Neural progenitor cell (in vitro differentiated cells): ENCODE data around the gene PPAN. TPM values are rescaled to one million over a fixed set of nuclear protein-coding genes. Genes with fewer than 3 reads are reported as not detected.
A peak's percentile ranks its signal among the peaks of the same experiment; 100 is the strongest.

Experiments
- DNase-seq: peaks from one replicate; pipeline ENCODE4 v3.0.0-alpha.2; 2016; ENCODE audit warnings: low spot score
- H2AFZ ChIP-seq: fragments of 200-600 bp; sonication (generic); replicated peaks from 2 replicates; pipeline ENCODE4 v1.6.1; 2016; ENCODE audit warnings: antibody characterized with exemption
- H3F3A ChIP-seq: fragments of 200-600 bp; sonication (generic); 2 replicates; pipeline ENCODE4 v1.6.1; 2016; ENCODE audit warnings: antibody characterized with exemption, low read depth
- H3K27ac ChIP-seq: fragments of 200-600 bp; sonication (generic); 2 replicates; pipeline ENCODE4 v1.5.1; 2016; ENCODE audit warnings: mild to moderate bottlenecking
- H3K27me3 ChIP-seq: fragments of 200-600 bp; sonication (generic); 2 replicates; pipeline ENCODE4 v1.6.1; 2016; ENCODE audit warnings: mild to moderate bottlenecking, moderate library complexity
- H3K36me3 ChIP-seq: fragments of 200-600 bp; sonication (generic); 2 replicates; pipeline ENCODE4 v1.5.1; 2016
- H3K4me1 ChIP-seq: fragments of 200-600 bp; sonication (generic); 2 replicates; pipeline ENCODE4 v1.6.1; 2016; ENCODE audit warnings: mixed run types
- H3K4me2 ChIP-seq: fragments of 200-600 bp; sonication (generic); 2 replicates; pipeline ENCODE4 v1.6.1; 2016
- H3K4me3 ChIP-seq: fragments of 200-600 bp; sonication (generic); 2 replicates; pipeline ENCODE4 v1.5.1; 2016
- H3K79me2 ChIP-seq: fragments of 200-600 bp; sonication (generic); 2 replicates; pipeline ENCODE4 v1.6.1; 2016; ENCODE audit warnings: low read depth
- H3K9ac ChIP-seq: fragments of 200-600 bp; sonication (generic); 2 replicates; pipeline ENCODE4 v1.6.1; 2016
- H3K9me3 ChIP-seq: fragments of 200-600 bp; sonication (generic); 2 replicates; pipeline ENCODE4 v1.5.1; 2016; ENCODE audit warnings: low read depth
- H4K20me1 ChIP-seq: fragments of 200-600 bp; sonication (generic); 2 replicates; pipeline ENCODE4 v1.6.1; 2016; ENCODE audit warnings: low read depth
- H3K27ac Mint-ChIP-seq: 3 replicates; pipeline ENCODE4 v1.8.0; 2021; ENCODE audit warnings: mixed read lengths
- H3K27me3 Mint-ChIP-seq: 2 replicates; pipeline ENCODE4 v1.8.0; 2022; ENCODE audit warnings: low read depth, mild to moderate bottlenecking, inconsistent platforms, moderate library complexity, mixed read lengths; ENCODE audit not compliant: insufficient read depth
- H3K36me3 Mint-ChIP-seq: 3 replicates; pipeline ENCODE4 v1.8.0; 2021; ENCODE audit warnings: mixed read lengths
- H3K4me1 Mint-ChIP-seq: 3 replicates; pipeline ENCODE4 v1.8.0; 2021; ENCODE audit warnings: mixed read lengths
- H3K4me3 Mint-ChIP-seq: 3 replicates; pipeline ENCODE4 v1.8.0; 2021; ENCODE audit warnings: mild to moderate bottlenecking, moderate library complexity, mixed read lengths
- H3K9me3 Mint-ChIP-seq: 3 replicates; pipeline ENCODE4 v1.8.0; 2020; ENCODE audit warnings: mixed read lengths
- CTCF ChIP-seq: fragments of 200-600 bp; sonication (generic); IDR thresholded peaks from 2 replicates; pipeline ENCODE4 v1.5.1; 2017; ENCODE audit warnings: antibody characterized with exemption, mild to moderate bottlenecking
- EZH2 ChIP-seq: fragments of 200-600 bp; sonication (generic); IDR thresholded peaks from 2 replicates; pipeline ENCODE4 v1.6.1; 2017; ENCODE audit warnings: antibody characterized with exemption, mild to moderate bottlenecking, moderate library complexity
- EZH2phosphoT487 ChIP-seq: fragments of 200-600 bp; sonication (generic); IDR thresholded peaks from 2 replicates; pipeline ENCODE4 v1.6.1; 2017; ENCODE audit warnings: antibody characterized with exemption
- total RNA-seq: library from RNA; depleted of rRNA; stranded (reverse); fragments of >200 nt; gene quantifications from 2 replicates; pipeline ENCODE4 v1.2.3, GENCODE V29; 2015; ENCODE audit warnings: low replicate concordance

Gene PPAN
- total RNA-seq, 1 donor from 2014 or later, result 6.6 TPM

GRCh38 chr19:10113592-10113963, 7.4 kb downstream of the PPAN start:
- Histone ChIP-seq H3F3A (peaks cover 35% of the 10 kb centered on the region), H3K27me3 (no peaks in the 10 kb centered on the region), H4K20me1 (peaks cover 17% of the 10 kb centered on the region), H2AFZ (no peak overlapping the region), H3K9me3 (no peaks in the 10 kb centered on the region), H3K79me2 (peaks cover 8% of the 10 kb centered on the region), H3K4me3 (no peak overlapping the region), H3K27ac (no peak overlapping the region), H3K4me2 (no peak overlapping the region), H3K4me1 (no peaks in the 10 kb centered on the region), H3K9ac (no peak overlapping the region), H3K36me3 (no peaks in the 10 kb centered on the region)
- peaks cover 10% of the 10 kb centered on the region for H3K36me3 Mint-ChIP-seq
- DNase-seq, result no peak
- TF ChIP-seq EZH2, result no peak
- TF ChIP-seq CTCF, result no peak
- no peak for TF ChIP-seq EZH2phosphoT487
- no peak overlapping the region for H3K27ac Mint-ChIP-seq
- H3K4me3 Mint-ChIP-seq, result no peak overlapping the region
- peaks cover under 1% of the 10 kb centered on the region for H3K4me1 Mint-ChIP-seq
- no peaks in the 10 kb centered on the region for H3K9me3 Mint-ChIP-seq
- H3K27me3 Mint-ChIP-seq, result peaks cover 8% of the 10 kb centered on the region

GRCh38 chr19:10113964-10114650, 7.9 kb downstream of the PPAN start:
- no peak overlapping the region for H3K4me3 Mint-ChIP-seq
- DNase-seq, result no peak
- Histone ChIP-seq H4K20me1 (peaks cover 22% of the 10 kb centered on the region), H3K9me3 (no peaks in the 10 kb centered on the region), H3K27ac (no peak overlapping the region), H3K79me2 (peaks cover 13% of the 10 kb centered on the region), H3K9ac (no peak overlapping the region), H2AFZ (no peak overlapping the region), H3K4me2 (no peak overlapping the region), H3K36me3 (no peaks in the 10 kb centered on the region), H3K4me3 (no peak overlapping the region), H3K27me3 (no peaks in the 10 kb centered on the region), H3F3A (peaks cover 35% of the 10 kb centered on the region), H3K4me1 (no peaks in the 10 kb centered on the region)
- H3K36me3 Mint-ChIP-seq, result peaks cover 10% of the 10 kb centered on the region
- peaks cover 8% of the 10 kb centered on the region for H3K27me3 Mint-ChIP-seq
- peaks cover 4% of the 10 kb centered on the region for H3K4me1 Mint-ChIP-seq
- H3K27ac Mint-ChIP-seq, result no peak overlapping the region
- no peaks in the 10 kb centered on the region for H3K9me3 Mint-ChIP-seq
- no peak for TF ChIP-seq CTCF
- no peak for TF ChIP-seq EZH2
- TF ChIP-seq EZH2phosphoT487, result no peak

- no peak overlapping the region for H3K4me2 ChIP-seq
- no peaks in the 10 kb centered on the region for H3K27me3 ChIP-seq
- H3F3A ChIP-seq, result peaks cover 35% of the 10 kb centered on the region
- H3K9me3 ChIP-seq, result no peaks in the 10 kb centered on the region
- Mint-ChIP-seq H3K36me3 (peaks cover 3% of the 10 kb centered on the region), H3K4me3 (peak overlapping the region; percentile 67), H3K4me1 (peaks cover 7% of the 10 kb centered on the region), H3K9me3 (no peaks in the 10 kb centered on the region), H3K27me3 (peaks cover 8% of the 10 kb centered on the region), H3K27ac (no peak overlapping the region)
- H3K4me3 ChIP-seq, result no peak overlapping the region
- H3K79me2 ChIP-seq, result peaks cover 18% of the 10 kb centered on the region
- TF ChIP-seq CTCF (no peak), EZH2phosphoT487 (no peak), EZH2 (no peak)
- H3K9ac ChIP-seq, result no peak overlapping the region
- H3K4me1 ChIP-seq, result no peaks in the 10 kb centered on the region
- H2AFZ ChIP-seq, result no peak overlapping the region
- no peak overlapping the region for H3K27ac ChIP-seq
- H3K36me3 ChIP-seq, result no peaks in the 10 kb centered on the region
- peaks cover 25% of the 10 kb centered on the region for H4K20me1 ChIP-seq
- DNase-seq, result no peak
Measured at GRCh38 chr19:10114651-10115391, 8.7 kb downstream of the PPAN start.
